Measurements from ENCODE around the gene ST6GALNAC5. TPM values are rescaled to one million over a fixed set of nuclear protein-coding genes. Genes with fewer than 3 reads are reported as not detected.

ST6GALNAC5 gene
- total RNA-seq, 2 donors from 2014 or later: 2.6 to 12.9 TPM

GRCh38 chr1:77085109-77085508 is 217.8 kb downstream of the ST6GALNAC5 start:
- DNase-seq (no peak), ATAC-seq (no peak)
- Histone ChIP-seq H3K9me3 (no peaks in the 10 kb centered on the region), H3K27ac (no peak overlapping the region), H3K27me3 (no peaks in the 10 kb centered on the region), H3K36me3 (replicated peaks in 1 of 2; ENCODE audit: insufficient read depth in 1 of 2, low read depth in 2 of 2) (no peaks in the 10 kb centered on the region), H3K4me1 (no peaks in the 10 kb centered on the region), H3K4me3 (no peak overlapping the region)
- 88% methylated on average over 1 of the region's 1 CpG for WGBS, 2 donors
- intact Hi-C loops (cut with DNase I): no loop called here
- no peak for TF ChIP-seq POLR2A (IDR thresholded peaks at IDR 0.05)
- TF ChIP-seq CTCF (IDR thresholded peaks at IDR 0.05): no peak

- DNase-seq: no peak
These were observed 222.5 kb downstream of the ST6GALNAC5 start for GRCh38 chr1:77089756-77090155.

GRCh38 chr1:77095236-77095635 is 228.0 kb downstream of the ST6GALNAC5 start:
- WGBS, 2 donors: 60 to 77% methylated on average over 1 of the region's 1 CpG
- Histone ChIP-seq H3K36me3 (replicated peaks in 1 of 2; ENCODE audit: insufficient read depth in 1 of 2, low read depth in 2 of 2) (no peaks in the 10 kb centered on the region), H3K27me3 (no peaks in the 10 kb centered on the region), H3K9me3 (no peaks in the 10 kb centered on the region), H3K4me3 (no peak overlapping the region), H3K27ac (no peak overlapping the region), H3K4me1 (no peaks in the 10 kb centered on the region)
- no peak for DNase-seq
- TF ChIP-seq CTCF (IDR thresholded peaks at IDR 0.05) (no peak), POLR2A (IDR thresholded peaks at IDR 0.05) (no peak)
- no peak for ATAC-seq
- intact Hi-C loops (cut with DNase I): no loop called here

More at GRCh38 chr1:77089756-77090155, 222.5 kb downstream of the ST6GALNAC5 start:
- Histone ChIP-seq H3K27ac (no peak overlapping the region), H3K4me3 (no peak overlapping the region), H3K27me3 (no peaks in the 10 kb centered on the region), H3K4me1 (no peaks in the 10 kb centered on the region), H3K9me3 (no peaks in the 10 kb centered on the region), H3K36me3 (replicated peaks in 1 of 2; ENCODE audit: insufficient read depth in 1 of 2, low read depth in 2 of 2) (no peaks in the 10 kb centered on the region)
- no peak for TF ChIP-seq CTCF (IDR thresholded peaks at IDR 0.05)
- no peak for TF ChIP-seq POLR2A (IDR thresholded peaks at IDR 0.05)
- 63 to 65% methylated on average over 2 of the region's 2 CpGs for WGBS, 2 donors
- ATAC-seq: no peak
- intact Hi-C loops (cut with DNase I): no loop called here

- ATAC-seq (no peak), DNase-seq (no peak)
- no peaks in the 10 kb centered on the region for H3K9me3 ChIP-seq
- no peak overlapping the region for H3K27ac ChIP-seq
- no peak for TF ChIP-seq CTCF (IDR thresholded peaks at IDR 0.05)
- no peak for TF ChIP-seq POLR2A (IDR thresholded peaks at IDR 0.05)
- 96% methylated on average over 9 of the region's 9 CpGs for WGBS, 2 donors
- H3K27me3 ChIP-seq: no peaks in the 10 kb centered on the region
- H3K4me1 ChIP-seq: no peaks in the 10 kb centered on the region
- intact Hi-C loops (cut with DNase I): no loop called here
- no peaks in the 10 kb centered on the region for H3K36me3 ChIP-seq (replicated peaks in 1 of 2; ENCODE audit: insufficient read depth in 1 of 2, low read depth in 2 of 2)
- H3K4me3 ChIP-seq: no peak overlapping the region
These were observed 229.4 kb downstream of the ST6GALNAC5 start for GRCh38 chr1:77096496-77097255.

GRCh38 chr1:77100875-77101274 is 233.6 kb downstream of the ST6GALNAC5 start:
- H3K36me3 ChIP-seq (replicated peaks in 1 of 2; ENCODE audit: insufficient read depth in 1 of 2, low read depth in 2 of 2): no peaks in the 10 kb centered on the region
- H3K4me1 ChIP-seq: no peaks in the 10 kb centered on the region
- no peaks in the 10 kb centered on the region for H3K9me3 ChIP-seq
- WGBS, 2 donors: 66 to 75% methylated on average over 1 of the region's 1 CpG
- no peak for TF ChIP-seq POLR2A (IDR thresholded peaks at IDR 0.05)
- no peak for TF ChIP-seq CTCF (IDR thresholded peaks at IDR 0.05)
- no peak overlapping the region for H3K4me3 ChIP-seq
- no peaks in the 10 kb centered on the region for H3K27me3 ChIP-seq
- no peak overlapping the region for H3K27ac ChIP-seq
- ATAC-seq: no peak
- no peak for DNase-seq
- intact Hi-C loops (cut with DNase I): no loop called here
